ENCODE results near the gene DTNB.

DNA sequence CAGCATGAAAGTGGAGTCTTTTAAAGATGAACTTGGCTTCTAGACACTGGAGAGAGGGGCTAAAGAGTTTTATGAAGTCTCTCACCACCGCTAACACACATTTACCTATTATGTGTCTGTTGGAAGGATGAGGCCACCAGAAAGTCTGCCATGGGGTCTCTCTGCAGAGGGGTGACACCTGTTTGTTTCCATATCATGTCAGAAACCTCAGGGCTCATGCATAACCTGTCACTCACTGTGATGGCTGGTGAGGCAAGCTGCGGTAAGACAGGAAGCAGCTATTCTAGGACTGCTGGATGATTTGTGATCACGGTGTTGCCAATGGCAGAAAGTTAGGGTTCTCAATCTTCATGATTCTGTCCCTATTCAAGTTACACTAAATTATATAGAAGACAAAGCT lies 270.9 kb downstream of the DTNB start:
- TF ChIP-seq ZNF311 (tag by site-specific recombination; IDR thresholded peaks at IDR 0.05; ENCODE audit: borderline replicate concordance), result no peak
- no peak for TF ChIP-seq ZSCAN30 (tag by site-specific recombination; IDR thresholded peaks at IDR 0.05)
